Endothelial cell of coronary artery (primary cell): Measurements from ENCODE around the gene ARID3B. TPM values are rescaled to one million over a fixed set of nuclear protein-coding genes. Genes with fewer than 3 reads are reported as not detected.

ENCODE experiments used
- total RNA-seq: library from RNA; depleted of rRNA; stranded (reverse); fragments of >200 nt; gene quantifications from 2 replicates; pipeline ENCODE4 v1.2.3, GENCODE V29; 2014

The ARID3B gene
- total RNA-seq = 1.3 and 1.4 TPM in 2 replicates

GRCh38 chr15:74540761-74541493 lies at the start of gene ARID3B:
ARID3B (plus strand) TSS chr15:74541220; CDS start chr15:74543937, 2,717 bp downstream.

GRCh38 chr15:74615508-74616365 lies 74.7 kb downstream of the ARID3B start, which contains the start of gene CLK3:
CLK3 (plus strand) TSS chr15:74615836; CDS start chr15:74619197, 3,361 bp downstream.

Other genes with a start within 250 kb of the ARID3B start
- not detected in 2 replicates for gene CYP11A1, start 173.6 kb upstream of the ARID3B start, total RNA-seq
- gene SEMA7A, start 107.3 kb upstream of the ARID3B start, total RNA-seq = 1.9 and 2.0 TPM in 2 replicates
- gene UBL7, start 80.1 kb upstream of the ARID3B start, total RNA-seq = 21.6 and 23.1 TPM in 2 replicates
- gene CLK3, start 74.6 kb downstream of the ARID3B start, total RNA-seq = 47.8 and 51.5 TPM in 2 replicates
- 12.7 and 13.6 TPM in 2 replicates for gene EDC3, start 154.8 kb downstream of the ARID3B start, total RNA-seq
- gene CYP1A1, start 184.3 kb downstream of the ARID3B start, total RNA-seq = 3.0 and 5.5 TPM in 2 replicates
- gene CYP1A2, start 207.6 kb downstream of the ARID3B start, total RNA-seq = not detected in 2 replicates
- 38.4 and 41.5 TPM in 2 replicates for gene CSK, start 240.9 kb downstream of the ARID3B start, total RNA-seq